HG02870 (cell line): ENCODE data around the gene SHISA4.
A peak's percentile ranks its signal among the peaks of the same experiment; 100 is the strongest.

Source experiments
- ATAC-seq: cut with Tn5 transposase; IDR thresholded peaks from one replicate; pipeline ENCODE4 v1.9.1; 2021; ENCODE audit warnings: mild to moderate bottlenecking, moderate library complexity; ENCODE audit not compliant: unreplicated experiment

The SHISA4 gene

DNA sequence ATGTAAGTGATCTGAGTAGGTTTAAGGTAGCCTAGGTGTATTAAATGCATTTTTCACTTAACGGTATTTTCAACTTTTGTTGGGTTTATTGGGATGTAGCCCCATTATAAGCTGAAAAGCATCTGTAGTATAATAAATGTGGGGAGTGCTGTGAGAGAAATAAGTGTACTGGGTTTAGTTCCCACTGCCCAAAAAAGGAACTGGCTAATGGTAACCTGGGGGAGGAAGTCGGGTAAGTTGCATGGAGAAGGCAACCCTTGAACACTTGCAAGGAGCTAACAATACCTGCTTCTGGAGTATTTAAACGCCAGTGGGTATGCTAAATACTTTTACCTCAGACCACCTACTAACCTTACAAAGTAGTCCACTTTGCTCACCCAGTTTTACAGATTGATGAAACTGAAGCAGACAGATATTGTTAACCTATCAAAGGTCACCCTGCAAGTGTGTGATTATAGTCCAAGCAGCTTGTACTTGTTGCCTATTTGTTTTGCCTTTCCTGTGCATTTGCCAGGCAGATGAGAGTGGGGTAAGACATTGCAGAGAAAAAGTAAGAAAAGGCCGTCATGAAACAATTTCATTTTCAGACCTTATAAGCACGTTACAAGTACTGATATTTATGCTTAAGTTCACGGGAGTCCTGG is 7.6 kb upstream of the SHISA4 start:
- no peak for ATAC-seq

DNA sequence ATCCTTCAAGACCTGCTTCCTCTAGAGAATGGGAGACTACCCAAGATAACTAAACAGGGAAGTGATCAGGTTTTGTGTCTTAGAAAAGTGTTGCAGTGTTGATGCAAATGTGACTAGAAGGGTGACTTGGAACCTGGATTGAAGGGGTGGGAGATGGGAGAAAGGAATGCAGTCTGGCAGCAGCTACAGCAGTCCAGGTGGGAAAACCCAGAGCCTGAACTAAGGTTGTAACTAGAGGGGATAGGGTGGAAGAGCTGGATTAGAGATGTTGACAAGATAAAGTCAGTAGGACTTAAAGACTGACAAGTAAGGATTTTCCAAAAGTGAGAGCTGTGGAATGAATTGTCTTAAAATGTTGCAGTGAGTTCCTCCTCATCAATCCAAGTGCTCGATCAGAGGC is 7.1 kb upstream of the SHISA4 start:
- no peak for ATAC-seq

DNA sequence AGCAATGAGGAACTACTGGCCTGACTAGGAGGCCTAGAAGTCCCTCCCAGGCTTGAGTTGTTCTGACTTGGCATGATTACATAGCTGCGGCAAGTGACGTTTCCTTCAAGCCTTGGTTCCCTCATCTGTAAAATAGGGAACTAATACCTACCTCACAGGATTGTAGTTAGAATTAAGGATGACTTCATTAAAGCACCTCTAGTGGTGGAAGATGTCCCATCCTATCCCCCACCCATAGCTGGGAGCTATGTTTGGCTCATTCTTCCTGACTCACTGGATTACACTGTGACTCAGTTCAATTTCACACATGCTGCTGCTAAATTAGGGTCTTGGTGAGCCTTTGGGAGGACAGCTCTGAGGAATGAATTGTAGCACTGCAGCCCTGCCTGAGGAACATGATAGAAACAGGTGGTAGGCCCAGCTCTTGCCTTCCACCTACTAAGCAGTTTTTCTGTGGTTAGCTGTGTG is 6.0 kb upstream of the SHISA4 start:
- peak; percentile 42 for ATAC-seq

DNA sequence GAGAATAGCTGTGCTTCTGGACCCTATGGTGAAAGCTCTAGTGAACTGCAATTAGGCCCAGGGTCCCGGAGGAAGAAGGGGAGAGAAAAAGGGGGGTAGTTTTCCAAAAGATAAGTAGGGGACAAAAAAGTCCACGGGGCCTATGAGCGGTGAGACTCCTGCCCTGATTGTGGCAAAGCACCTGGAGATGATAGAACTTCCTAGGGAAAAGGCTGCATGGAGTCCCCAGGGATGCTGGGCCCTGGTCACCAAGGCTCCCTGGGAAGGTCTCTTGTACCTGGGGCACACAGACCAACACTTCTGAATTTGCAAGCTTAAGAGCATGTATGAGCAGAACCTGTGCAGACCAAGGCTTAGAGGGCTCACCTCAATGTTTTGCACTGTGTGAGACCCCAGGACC is 5.4 kb upstream of the SHISA4 start:
- ATAC-seq, result no peak

DNA sequence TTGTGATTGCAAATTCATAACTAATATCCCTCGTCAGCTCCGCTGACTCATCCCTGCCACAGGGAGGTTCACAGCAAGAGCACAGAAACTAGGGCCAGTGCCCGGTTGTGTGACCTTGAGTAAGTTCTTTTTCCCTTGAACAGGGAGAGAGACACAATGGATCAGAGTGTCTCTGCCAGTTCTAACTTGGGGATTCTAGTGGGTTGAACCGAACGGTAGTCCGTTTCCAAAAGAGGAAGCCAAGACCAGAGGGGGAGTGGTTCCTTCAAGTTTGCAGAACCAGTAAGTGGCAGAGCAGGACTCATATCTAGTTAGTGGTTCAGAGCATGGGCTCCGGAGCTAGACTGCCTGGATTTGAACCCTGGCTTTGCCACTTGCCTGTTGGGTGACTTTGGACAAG is 4.9 kb upstream of the SHISA4 start:
- ATAC-seq, result no peak

DNA sequence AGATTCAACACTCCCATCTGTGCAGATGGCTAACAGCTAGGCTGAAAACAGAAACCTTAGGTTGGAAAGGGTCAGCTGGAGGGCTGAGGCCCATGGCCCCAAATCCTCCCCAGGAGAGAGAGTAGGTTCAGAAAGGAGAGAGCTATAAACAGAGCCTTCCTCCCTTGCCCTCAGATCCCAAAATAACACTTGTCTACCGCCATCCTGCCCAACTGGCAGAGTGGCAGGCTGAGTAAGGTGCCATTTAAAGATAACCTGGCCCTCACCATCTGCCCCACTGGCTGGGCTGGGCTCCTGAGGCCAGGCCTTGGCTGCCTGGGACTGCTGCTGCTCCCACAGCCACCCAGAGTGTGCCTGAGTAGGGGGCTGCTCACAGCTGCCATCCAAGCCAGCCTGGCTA is 4.3 kb upstream of the SHISA4 start:
- ATAC-seq, result no peak

DNA sequence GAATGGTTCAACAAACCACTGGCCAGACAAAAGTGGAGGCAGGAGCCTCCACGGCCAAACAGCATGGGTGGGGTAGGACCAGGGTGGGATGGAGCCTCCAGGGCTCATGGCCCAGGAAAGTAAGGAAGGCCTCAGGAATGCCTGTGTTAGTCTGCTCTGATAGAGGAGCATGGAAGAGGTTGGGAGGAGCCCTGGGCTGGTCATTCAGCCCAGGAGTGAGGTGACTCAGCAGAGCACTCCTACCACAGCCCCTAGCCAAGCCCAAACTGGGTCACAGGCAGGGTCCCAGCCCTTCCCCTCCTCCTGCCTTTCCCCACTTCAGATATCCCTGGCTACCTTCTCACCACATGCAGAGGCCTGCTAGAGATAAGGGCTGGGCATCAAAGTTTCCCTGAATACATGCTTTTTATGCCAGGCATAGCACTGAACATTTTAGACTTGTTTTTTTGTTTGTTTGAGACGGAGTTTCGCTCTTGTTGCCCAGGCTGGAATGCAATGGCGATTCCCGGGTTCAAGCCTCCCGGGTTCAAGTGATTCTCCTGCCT is 3.1 kb upstream of the SHISA4 start:
- no peak for ATAC-seq

DNA sequence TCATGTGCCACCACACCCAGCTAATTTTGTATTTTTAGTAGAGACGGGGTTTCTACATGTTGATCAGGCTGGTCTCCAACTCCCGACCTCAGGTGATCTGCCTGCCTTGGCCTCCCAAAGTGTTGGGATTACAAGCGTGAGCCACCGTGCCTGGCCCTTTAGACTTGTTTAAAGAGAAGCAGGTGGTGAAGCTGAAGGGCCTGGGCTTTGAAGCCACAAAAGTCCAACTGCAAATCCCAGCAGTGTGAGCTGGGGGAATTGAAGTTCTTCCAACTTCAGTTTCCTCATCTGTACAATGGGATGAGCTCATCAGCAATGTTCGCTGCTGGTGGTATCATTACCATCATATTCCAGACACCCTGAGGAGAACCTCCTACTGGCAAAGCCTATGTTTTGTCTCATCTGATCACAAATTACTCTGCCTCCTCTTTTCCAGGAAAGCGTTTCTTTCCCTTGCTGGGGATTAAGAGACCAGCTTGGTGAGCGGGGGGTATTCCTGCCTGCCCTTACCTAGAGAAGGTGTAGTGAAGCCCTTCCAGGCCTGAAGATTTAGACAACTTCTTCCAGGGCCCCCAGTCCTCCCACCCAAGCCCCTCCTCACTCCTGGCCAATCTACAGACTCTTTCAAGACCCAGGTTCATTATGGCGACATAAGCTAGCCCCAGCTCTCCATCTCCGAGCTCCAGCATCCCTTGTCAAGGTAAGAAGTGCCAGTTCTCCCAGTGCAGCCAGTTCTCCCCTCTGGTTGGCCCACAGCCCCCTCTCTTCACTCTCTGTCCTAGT is 2.4 kb upstream of the SHISA4 start:
- ATAC-seq, result no peak

DNA sequence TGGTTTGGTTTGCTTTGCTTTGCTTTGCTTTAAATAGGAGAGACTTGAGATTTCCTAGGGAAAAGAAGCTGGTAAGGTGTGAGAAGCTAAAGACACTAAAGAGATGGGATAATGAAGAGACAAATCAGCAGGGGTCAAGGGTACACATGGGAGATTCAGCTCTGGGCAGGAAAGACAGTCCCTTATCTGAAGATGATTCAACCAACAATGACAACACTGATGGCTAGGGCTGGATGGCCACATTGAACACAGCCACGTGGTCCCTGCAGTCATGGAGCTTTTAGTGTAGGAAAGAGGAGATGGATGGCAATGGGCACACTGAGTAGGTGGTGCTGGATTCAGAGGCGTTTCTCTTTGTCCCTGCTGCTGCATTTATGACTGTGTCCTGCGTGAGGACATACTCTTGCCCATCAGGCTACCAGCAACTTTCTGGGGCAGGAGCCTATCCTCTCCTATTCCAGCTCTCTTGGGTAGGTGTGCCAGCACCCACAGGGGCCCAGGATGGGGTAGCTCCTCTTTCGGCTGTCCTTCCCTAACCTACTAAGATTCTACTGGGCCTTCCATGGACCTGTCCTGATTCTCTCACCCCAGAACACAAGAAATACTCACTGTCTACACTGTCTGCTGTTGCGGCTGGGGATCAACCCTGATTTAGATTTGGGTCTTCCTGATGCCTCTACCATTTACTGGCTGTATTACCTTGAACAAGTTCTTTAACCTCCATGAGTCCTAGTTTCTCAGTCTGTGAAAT is 1.4 kb upstream of the SHISA4 start:
- ATAC-seq, result no peak

DNA sequence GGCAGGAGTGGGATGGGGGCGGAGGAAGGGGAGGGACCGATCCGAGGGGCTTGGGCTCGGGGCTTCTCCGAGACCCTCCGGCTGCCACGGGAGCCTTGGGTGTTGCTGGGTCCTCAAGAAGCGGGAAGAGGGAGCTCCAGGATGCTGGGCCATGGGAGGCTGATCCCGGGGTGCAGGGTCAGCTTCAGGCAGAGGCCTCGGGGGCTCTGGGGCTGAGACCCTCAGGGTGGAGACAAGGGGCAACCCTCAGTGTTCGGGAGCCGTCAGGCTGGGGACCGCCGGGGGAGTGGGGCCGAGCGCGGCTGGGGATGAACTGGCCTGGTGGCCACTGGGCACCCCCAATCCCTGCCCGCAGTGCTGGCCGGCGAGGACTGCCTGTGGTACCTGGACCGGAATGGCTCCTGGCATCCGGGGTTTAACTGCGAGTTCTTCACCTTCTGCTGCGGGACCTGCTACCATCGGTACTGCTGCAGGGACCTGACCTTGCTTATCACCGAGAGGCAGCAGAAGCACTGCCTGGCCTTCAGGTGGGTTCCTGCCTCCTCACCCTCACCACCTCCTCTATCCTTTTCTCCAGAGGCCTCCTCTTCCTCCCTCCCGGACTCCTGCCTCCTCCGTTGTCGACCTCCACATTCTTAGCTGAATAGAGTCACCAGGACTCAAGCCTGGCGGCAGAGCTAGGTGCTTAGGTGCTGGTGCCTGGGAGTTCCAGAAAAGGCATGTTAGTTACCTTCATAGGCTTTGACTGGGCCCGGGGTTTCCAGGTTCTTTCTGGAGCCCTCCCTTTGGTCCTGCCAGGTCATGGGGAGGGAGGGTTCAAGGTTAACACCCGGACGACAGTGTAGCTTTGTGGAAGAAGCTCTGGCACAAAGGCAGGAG is 631 bp downstream of the SHISA4 start:
- no peak for ATAC-seq

DNA sequence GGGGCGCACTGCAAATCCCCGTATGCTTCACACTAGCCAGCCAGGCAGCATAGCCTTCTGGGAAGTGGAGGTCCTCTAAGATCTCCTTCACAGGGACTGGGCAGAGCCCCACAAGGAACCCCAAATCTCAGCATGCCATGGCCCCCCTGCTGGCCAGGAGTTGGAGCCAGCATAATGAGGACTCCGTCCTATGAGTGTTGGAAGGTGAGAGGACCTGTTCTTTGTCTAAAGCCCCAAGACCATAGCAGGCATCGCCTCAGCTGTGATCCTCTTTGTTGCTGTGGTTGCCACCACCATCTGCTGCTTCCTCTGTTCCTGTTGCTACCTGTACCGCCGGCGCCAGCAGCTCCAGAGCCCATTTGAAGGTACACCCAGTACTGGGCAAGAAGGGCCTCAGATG is 1.5 kb downstream of the SHISA4 start:
- no peak for ATAC-seq

DNA sequence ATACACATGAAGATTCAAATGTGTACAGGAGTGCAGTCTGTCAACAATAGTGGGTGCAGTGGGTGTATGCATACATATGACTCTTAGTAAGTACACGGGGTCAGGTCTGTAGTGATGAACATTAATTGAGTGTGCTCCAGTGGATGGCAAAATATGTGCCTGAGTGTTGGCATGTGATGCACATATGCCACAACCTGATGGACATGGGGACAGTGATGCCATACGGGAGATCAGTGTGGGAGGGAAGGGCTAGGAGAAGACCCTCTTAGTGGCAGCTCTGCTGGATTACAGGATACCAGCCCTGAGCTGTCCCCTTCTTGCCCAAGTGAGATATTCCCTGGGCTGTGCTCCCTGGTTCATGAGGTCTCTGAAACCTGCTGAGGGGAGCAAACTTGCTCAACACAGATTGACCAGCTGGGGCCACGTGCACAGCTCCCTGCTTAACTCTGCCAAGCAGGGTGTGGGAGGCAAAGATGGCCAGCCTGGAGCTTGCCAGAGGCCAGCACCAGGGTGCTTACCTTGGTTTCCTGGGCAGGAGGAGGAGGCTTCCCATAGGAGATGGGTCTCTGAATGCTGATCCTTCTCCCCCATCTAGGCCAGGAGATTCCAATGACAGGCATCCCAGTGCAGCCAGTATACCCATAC is 2.2 kb downstream of the SHISA4 start:
- no peak for ATAC-seq

DNA sequence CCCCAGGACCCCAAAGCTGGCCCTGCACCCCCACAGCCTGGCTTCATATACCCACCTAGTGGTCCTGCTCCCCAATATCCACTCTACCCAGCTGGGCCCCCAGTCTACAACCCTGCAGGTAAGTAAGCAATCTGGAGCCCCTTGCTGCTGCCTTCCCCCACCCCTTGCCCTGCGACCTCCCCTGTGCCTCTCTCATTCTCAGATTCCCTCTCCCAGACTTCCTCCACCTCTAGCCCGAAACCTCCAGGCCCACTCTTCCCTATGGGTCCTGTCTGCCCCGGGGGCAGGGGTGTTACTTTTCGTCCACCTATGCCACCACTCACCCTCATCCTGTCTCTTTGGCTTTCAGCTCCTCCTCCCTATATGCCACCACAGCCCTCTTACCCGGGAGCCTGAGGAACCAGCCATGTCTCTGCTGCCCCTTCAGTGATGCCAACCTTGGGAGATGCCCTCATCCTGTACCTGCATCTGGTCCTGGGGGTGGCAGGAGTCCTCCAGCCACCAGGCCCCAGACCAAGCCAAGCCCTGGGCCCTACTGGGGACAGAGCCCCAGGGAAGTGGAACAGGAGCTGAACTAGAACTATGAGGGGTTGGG is 2.9 kb downstream of the SHISA4 start:
- no peak for ATAC-seq

DNA sequence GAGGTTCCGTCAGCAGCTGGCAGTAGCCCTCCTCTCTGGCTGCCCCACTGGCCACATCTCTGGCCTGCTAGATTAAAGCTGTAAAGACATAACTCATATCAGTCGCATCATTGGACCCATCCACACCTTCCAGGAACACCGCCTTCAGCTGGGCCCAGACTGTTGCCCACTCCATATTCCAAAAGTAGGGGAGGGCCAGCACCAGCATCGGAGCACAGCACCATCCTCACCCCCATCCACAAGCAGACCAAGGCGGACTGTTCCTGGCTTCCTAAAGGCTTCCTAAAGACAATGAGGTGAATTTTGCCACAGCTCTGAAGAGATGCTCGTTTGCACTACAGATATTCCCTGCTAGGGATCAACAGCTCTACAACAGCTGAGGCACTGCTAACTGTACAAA is 3.5 kb downstream of the SHISA4 start:
- ATAC-seq, result no peak

DNA sequence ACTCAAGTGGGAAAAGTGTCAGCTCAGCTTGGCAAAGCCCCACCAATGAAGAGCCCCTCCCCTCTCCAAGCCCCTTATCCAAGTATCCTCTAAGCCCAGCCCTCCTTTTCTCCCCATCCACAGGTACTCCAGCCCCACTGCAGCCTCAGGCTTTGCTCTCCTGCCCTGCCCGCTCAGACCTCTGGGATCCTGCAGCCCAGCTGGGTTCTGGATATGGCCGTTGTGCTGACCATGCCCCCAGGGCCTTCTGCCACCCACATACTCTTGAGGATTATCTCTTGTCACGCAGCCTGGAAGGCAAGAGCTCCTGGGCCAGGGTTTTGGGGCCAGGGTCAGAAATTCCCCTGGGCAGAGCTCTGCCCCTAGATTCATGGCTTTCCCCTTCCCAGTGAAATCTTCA is 4.7 kb downstream of the SHISA4 start:
- no peak for ATAC-seq

DNA sequence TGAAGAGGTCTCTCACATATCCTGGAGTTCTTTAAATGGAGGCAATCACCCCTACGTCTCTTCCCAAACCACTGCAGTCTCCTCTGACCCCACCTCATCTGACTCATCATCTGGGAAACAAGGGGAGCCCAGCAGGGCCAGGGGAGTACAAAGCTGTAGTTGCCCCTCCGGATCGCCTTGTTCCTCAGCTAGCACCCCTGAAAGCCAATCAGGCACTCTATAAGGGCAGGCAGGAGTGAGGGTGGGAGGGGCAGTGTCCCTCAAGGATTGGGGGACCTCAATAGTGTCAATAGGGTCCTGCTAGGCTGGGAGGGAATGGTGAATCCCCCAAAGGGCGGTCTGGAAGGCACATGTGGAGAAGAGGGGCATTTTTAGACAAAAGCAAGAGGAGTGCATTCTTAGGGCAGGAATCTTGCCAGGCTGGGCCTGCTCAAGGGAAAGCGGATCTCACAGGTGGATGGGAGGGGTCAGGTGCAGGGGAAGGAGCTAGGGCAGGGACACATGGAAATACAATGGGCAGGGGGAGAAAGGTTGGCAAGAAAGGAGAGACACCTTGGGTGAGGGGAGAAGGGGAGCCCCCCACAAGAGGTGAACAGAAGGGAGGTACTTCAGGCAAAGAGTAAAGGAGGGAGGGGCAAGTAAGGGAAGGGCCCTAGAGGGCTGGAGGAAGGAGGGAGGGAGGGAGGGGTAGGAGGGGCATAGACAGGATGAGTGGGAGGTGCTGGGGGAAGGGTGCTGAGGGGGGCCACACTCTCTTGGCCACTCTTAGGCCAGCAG is 5.8 kb downstream of the SHISA4 start:
- no peak for ATAC-seq

DNA sequence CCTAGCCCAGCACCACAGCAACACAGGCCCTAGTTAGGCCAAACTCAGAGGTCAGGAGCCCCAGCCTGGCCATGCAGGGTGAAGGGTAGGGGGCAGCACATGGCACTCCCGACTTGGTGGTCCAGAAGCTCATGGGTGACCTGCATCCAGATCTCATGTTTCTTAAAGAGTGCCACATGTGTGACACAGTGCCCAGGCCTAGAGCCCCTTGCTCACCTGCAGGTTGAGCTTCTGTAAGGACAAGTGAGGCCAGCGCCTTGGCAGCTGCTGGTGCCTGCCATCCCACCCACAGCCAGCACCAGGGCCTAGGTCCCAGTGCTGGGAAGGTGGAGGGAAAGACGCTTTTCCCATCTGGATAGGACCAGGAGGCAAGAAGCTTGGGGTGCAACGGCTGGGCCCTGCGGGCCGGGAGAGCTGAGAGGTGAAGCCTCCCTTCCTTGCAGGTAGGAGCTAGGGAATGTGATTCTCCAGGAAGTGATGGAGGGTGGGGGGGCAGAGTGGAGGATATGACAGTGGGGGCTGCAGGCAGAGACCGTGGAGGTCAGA is 6.5 kb downstream of the SHISA4 start:
- no peak for ATAC-seq

DNA sequence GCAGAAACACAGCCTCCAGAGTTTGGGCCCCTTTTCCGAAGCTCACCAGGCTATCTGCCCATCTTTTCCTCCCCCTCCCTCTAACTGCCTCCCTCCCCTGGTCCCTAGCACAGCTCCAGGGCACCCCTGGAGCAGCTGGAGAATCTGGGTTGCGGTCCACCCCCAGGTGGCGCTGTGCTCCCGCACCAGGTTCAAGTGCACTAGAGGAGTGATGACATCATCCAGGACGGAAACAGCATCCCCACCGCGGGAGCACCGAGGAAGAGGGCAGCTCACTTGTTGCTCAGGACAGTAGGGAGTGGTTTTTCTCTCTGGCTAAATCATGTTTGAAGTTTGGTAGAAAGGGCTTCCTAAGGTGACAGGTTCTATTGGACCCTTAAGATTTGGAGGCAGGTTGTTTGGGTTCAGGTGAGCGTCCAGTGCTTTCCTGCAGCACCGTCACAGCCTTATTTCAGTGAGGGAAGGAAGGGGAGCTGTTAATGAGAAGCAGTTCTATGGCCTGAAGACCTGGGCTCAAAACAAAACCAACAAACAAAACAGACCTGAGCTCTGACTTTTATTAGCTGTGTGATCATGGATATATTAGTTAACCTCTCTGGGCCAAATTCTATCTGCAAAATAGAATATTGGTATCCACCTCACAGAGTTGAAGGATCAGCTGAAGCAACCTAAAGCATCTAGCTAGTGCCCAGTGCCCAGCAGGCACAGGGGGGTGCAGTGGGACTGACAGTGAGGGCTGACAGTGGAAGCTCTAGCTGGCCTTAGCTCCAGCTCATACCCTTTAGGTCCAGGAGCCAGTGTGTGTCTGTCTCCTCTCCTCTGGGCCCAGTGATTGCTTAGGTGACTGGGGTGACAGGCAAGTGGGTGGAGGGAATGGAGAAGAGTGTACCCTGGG is 7.5 kb downstream of the SHISA4 start:
- ATAC-seq, result peak; percentile 91
